ENCODE data around the gene MPL.

- no peak for TF ChIP-seq GATA3 (IDR thresholded peaks at IDR 0.05; ENCODE audit: low read depth, low read length)
- TF ChIP-seq GATA2 (IDR thresholded peaks at IDR 0.05; ENCODE audit: low read depth, low read length): no peak
These were observed 22.1 kb upstream of the MPL start for GRCh38 chr1:43315481-43315880.
